OCI-LY1 (cell line): Measurements from ENCODE around the gene STK32B.

ENCODE experiments used
- CTCF ChIP-seq: fragments of 200-600 bp; sonication (generic), shearing (Covaris generic); IDR thresholded peaks from 2 replicates; pipeline ENCODE4 v1.5.1; 2017; ENCODE audit warnings: mild to moderate bottlenecking, antibody characterized with exemption, low read length, moderate library complexity, mixed read lengths
- EZH2 ChIP-seq: fragments of 200-600 bp; sonication (generic), shearing (Covaris generic); IDR thresholded peaks from 2 replicates; pipeline ENCODE4 v1.8.0; 2017; ENCODE audit warnings: borderline replicate concordance, mixed run types, mild to moderate bottlenecking, antibody characterized with exemption, low read length, moderate library complexity, mixed read lengths

- TF ChIP-seq CTCF (no peak), EZH2 (no peak)
Measured at GRCh38 chr4:5260121-5260520, 208.8 kb downstream of the STK32B start.
